Uterus (tissue), 4 donors: Measurements from ENCODE around the gene BTLA. TPM values are rescaled to one million over a fixed set of nuclear protein-coding genes. Genes with fewer than 3 reads are reported as not detected.
"Not testable (repeated sequence)": the region's sequence is repeated elsewhere in the genome, so short reads cannot be mapped to it uniquely, and the experiment has no call there.

Source experiments
- DNase-seq, 2 donors: peaks; one replicate each; pipeline ENCODE4 v3.0.0-alpha.2; 2019 to 2020
- H3K27ac ChIP-seq, 2 donors: fragments of 200-600 bp; sonication (generic); 1 replicate in 1 of 2; 2 replicates in 1 of 2; pipeline ENCODE4 v1.5.1; 2016 to 2018
- H3K27me3 ChIP-seq, 2 donors: fragments of 200-600 bp; sonication (generic); one replicate each; pipeline ENCODE4 v1.5.1; 2018 to 2019; ENCODE audit warnings: control low read depth in 1 of 2
- H3K36me3 ChIP-seq, 2 donors: fragments of 200-600 bp; sonication (generic); one replicate each; pipeline ENCODE4 v1.5.1; 2019; ENCODE audit warnings: control low read depth in 1 of 2
- H3K4me1 ChIP-seq, 2 donors: fragments of 200-600 bp; sonication (generic); one replicate each; pipeline ENCODE4 v1.5.1; 2018 to 2019; ENCODE audit warnings: control low read depth in 1 of 2
- H3K4me3 ChIP-seq, 2 donors: fragments of 200-600 bp; sonication (generic); 1 replicate in 1 of 2; 2 replicates in 1 of 2; pipeline ENCODE4 v1.5.1; 2018 to 2019; ENCODE audit warnings: mild to moderate bottlenecking in 1 of 2
- H3K9me3 ChIP-seq, 2 donors: fragments of 200-600 bp; sonication (generic); one replicate each; pipeline ENCODE4 v1.5.1; 2019; ENCODE audit warnings: control low read depth in 1 of 2
- CTCF ChIP-seq, 4 experiments: fragments of 200-600 bp in 2 of 4; fragments of 450-650 bp in 2 of 4; sonication (generic) in 2 of 4; IDR thresholded peaks; one replicate each; pipeline ENCODE4 v1.5.1; 2016 to 2019; ENCODE audit warnings: antibody characterized with exemption in 4 of 4, mild to moderate bottlenecking in 2 of 4, moderate library complexity in 1 of 4
- POLR2A ChIP-seq, 2 donors: fragments of 450-650 bp; IDR thresholded peaks; one replicate each; pipeline ENCODE4 v1.6.1; 2016; ENCODE audit warnings: antibody characterized with exemption in 2 of 2, mild to moderate bottlenecking in 1 of 2, moderate library complexity in 1 of 2
- intact Hi-C: fragments of 100-400 bp; cut with DNase I; formaldehyde crosslinking; loops from one replicate; pipeline ENCODE4 v1.15.1; 2023; ENCODE audit warnings: low total_unique reads
- total RNA-seq, 4 donors: library from RNA; depleted of rRNA in 3 of 4; stranded (reverse); fragments of >200 nt in 3 of 4; gene quantifications; one replicate each; pipeline versions ENCODE4 v1.1.0 to v1.2.4, GENCODE V29; 2014 to 2023
- donor health status: DM: yes; HTN: yes; CAD: no.

BTLA gene
- total RNA-seq, 4 donors from 2014 or later, result 0.62 to 0.70 TPM; not detected in 2

DNA sequence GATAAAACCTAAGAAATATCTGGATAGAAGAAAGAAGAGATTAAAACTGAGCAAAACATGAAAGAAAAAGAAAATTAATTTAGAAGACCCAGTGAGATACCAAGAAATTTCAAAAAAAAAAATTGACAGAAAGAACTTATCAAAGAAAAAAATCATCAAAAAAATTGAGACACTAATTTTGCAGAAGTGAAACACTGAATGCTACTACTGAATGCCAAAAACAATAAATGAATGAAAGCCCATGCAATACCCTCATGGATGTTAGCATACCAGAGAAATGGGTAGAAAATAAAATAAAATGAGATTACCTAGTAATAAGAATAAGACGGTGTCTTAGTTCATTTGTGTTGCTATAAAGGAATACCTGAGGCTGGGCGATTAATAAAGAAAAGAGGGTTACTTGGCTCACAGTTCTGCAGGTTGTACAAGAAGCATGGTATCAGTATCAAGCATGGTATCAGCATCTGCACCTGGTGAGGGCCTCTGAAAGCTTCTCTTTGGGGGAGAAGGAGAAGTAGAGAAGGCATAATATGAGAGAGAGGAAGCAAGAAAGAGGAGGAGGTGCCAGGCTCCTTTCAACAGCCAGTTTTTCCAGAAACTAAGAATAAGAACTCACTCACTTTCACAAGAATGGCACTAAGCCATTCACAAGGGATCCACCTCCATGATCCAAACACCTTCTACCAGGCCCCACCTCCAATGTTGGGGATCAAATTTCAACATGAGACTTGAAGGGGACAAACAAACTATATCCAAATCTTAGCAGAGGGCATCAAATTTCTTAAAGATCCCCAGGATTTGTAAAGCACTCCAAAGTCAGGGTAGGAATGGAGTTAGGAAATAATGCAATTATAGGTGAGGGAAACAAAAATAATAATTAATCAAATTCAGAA, 73.2 kb downstream of the BTLA start:
- Histone ChIP-seq H3K36me3 (no peaks in the 10 kb centered on the region), H3K4me1 (no peaks in the 10 kb centered on the region), H3K9me3 (no peaks in the 10 kb centered on the region), H3K27ac (no peak overlapping the region), H3K27me3 (no peaks in the 10 kb centered on the region), H3K4me3 (no peak overlapping the region)
- no peak for DNase-seq
- TF ChIP-seq CTCF (IDR thresholded peaks at IDR 0.05) (no peak), POLR2A (IDR thresholded peaks at IDR 0.05) (no peak)
- intact Hi-C loops, result no loop called here

DNA sequence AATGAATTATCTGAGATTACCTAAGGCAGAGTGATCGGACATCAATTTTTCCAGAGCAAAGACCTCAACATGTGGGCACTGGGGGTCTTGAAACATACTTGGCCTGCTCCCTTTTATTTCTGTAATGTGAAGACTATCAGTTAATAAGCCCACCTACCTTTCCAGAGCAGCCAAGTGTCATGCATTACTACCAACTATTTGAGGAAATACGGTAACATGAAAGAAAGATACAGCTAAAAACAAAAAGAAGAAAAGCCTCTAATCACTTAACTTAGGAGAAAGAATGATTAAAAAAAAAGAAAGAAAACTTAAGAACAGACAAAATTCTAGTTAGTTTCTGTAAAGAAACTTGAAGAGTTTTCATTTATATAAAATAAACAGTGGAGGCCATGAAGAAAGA, 73.9 kb downstream of the BTLA start:
- intact Hi-C loops, result no loop called here

GRCh38 chr3:112424394-112424793, 74.9 kb downstream of the BTLA start:
- no peak for DNase-seq
- intact Hi-C loops, result no loop called here
- Histone ChIP-seq H3K4me1 (no peaks in the 10 kb centered on the region), H3K27ac (no peak overlapping the region), H3K36me3 (no peaks in the 10 kb centered on the region), H3K27me3 (no peaks in the 10 kb centered on the region), H3K4me3 (no peak overlapping the region), H3K9me3 (no peaks in the 10 kb centered on the region)
- TF ChIP-seq POLR2A (IDR thresholded peaks at IDR 0.05) (no peak), CTCF (IDR thresholded peaks at IDR 0.05) (no peak)

More for the DNA sequence above, 73.9 kb downstream of the BTLA start:
- Histone ChIP-seq H3K27me3 (no peaks in the 10 kb centered on the region), H3K36me3 (no peaks in the 10 kb centered on the region), H3K9me3 (no peaks in the 10 kb centered on the region), H3K4me3 (no peak overlapping the region), H3K27ac (no peak overlapping the region), H3K4me1 (no peaks in the 10 kb centered on the region)
- no peak for DNase-seq
- TF ChIP-seq POLR2A (IDR thresholded peaks at IDR 0.05) (no peak), CTCF (IDR thresholded peaks at IDR 0.05) (no peak)

GRCh38 chr3:112422921-112423320, 76.4 kb downstream of the BTLA start:
- H3K4me1 ChIP-seq, DNase-seq, H3K36me3 ChIP-seq, H3K4me3 ChIP-seq, intact Hi-C loops, H3K27me3 ChIP-seq, H3K27ac ChIP-seq, H3K9me3 ChIP-seq: not testable (repeated sequence)

DNA sequence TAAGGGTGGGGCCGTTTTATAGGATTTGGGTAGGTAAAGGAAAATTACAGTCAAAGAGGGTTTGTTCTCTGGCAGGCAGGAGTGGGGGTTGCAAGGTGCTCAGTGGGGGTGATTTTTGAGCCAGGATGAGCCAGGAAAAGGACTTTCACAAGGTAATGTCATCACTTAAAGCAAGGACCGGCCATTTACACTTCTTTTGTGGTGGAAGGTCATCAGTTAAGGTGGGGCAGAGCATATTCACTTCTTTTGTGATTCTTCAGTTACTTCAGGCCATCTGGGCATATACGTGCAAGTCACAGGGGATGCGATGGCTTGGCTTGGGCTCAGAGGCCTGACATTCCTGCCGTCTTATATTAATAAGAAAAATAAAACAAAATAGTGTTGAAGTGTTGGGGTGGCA, 80.7 kb downstream of the BTLA start:
- H3K36me3 ChIP-seq, H3K4me1 ChIP-seq, intact Hi-C loops, DNase-seq, H3K9me3 ChIP-seq, H3K27me3 ChIP-seq, H3K27ac ChIP-seq, H3K4me3 ChIP-seq: not testable (repeated sequence)

- no peak overlapping the region for H3K27ac ChIP-seq
- no peak overlapping the region for H3K4me3 ChIP-seq
- no peaks in the 10 kb centered on the region for H3K4me1 ChIP-seq
- H3K9me3 ChIP-seq, result no peaks in the 10 kb centered on the region
- TF ChIP-seq CTCF (IDR thresholded peaks at IDR 0.05) (no peak), POLR2A (IDR thresholded peaks at IDR 0.05) (no peak)
- H3K27me3 ChIP-seq, result no peaks in the 10 kb centered on the region
- intact Hi-C loops, result no loop called here
- DNase-seq, result no peak
- no peaks in the 10 kb centered on the region for H3K36me3 ChIP-seq
These were observed 81.5 kb downstream of the BTLA start for GRCh38 chr3:112417696-112418318.
